Measurements from ENCODE around the gene POLD3. TPM values are rescaled to one million over a fixed set of nuclear protein-coding genes. Genes with fewer than 3 reads are reported as not detected.

Gene POLD3
- total RNA-seq, 6 donors from 2014 or later = 7.4 to 20.8 (median 16.4) TPM

GRCh38 chr11:74662487-74663103 lies 70.2 kb downstream of the POLD3 start:
- H3K27ac ChIP-seq = no peak overlapping the region
- H3K4me3 ChIP-seq = no peak overlapping the region
- H3K36me3 ChIP-seq = peaks cover 0 to 7% (median 0%) of the 10 kb centered on the region in 4 donors
- no peaks in the 10 kb centered on the region for H3K4me1 ChIP-seq
- TF ChIP-seq POLR2AphosphoS5 (IDR thresholded peaks at IDR 0.05) (no peak), CTCF (IDR thresholded peaks at IDR 0.05) (no peak), EP300 (IDR thresholded peaks at IDR 0.05) (no peak), POLR2A (IDR thresholded peaks at IDR 0.05) (no peak)
- H3K27me3 ChIP-seq = no peaks in the 10 kb centered on the region
- ATAC-seq (ENCODE audit: low FRiP score in 2 of 2) (no peak), DNase-seq (no peak)
- no peaks in the 10 kb centered on the region for H3K9me3 ChIP-seq
- 95 to 96% methylated on average over 4 of the region's 4 CpGs for WGBS, 2 donors

- Histone ChIP-seq H3K36me3 (peaks cover 0 to 7% (median 0%) of the 10 kb centered on the region in 4 donors), H3K27ac (no peak overlapping the region), H3K27me3 (no peaks in the 10 kb centered on the region), H3K4me3 (no peak overlapping the region), H3K9me3 (no peaks in the 10 kb centered on the region), H3K4me1 (no peaks in the 10 kb centered on the region)
- TF ChIP-seq EP300 (IDR thresholded peaks at IDR 0.05) (no peak), POLR2AphosphoS5 (IDR thresholded peaks at IDR 0.05) (no peak), CTCF (IDR thresholded peaks at IDR 0.05) (no peak), POLR2A (IDR thresholded peaks at IDR 0.05) (no peak)
- DNase-seq = no peak
- ATAC-seq (ENCODE audit: low FRiP score in 2 of 2) = no peak
- 83 to 95% methylated on average over 1 of the region's 1 CpG for WGBS, 2 donors
These were observed 70.9 kb downstream of the POLD3 start for GRCh38 chr11:74663315-74663714.

GRCh38 chr11:74669211-74670160 lies 77.1 kb downstream of the POLD3 start:
- ATAC-seq (ENCODE audit: low FRiP score in 2 of 2) (no peak), DNase-seq (no peak)
- Histone ChIP-seq H3K36me3 (no peaks in the 10 kb centered on the region), H3K27ac (no peak overlapping the region), H3K4me1 (no peaks in the 10 kb centered on the region), H3K27me3 (no peaks in the 10 kb centered on the region), H3K4me3 (no peak overlapping the region), H3K9me3 (no peaks in the 10 kb centered on the region)
- 86 to 96% methylated on average over 7 to 12 of the region's 17 CpGs for WGBS, 2 donors
- TF ChIP-seq POLR2AphosphoS5 (IDR thresholded peaks at IDR 0.05) (no peak), EP300 (IDR thresholded peaks at IDR 0.05) (no peak), POLR2A (IDR thresholded peaks at IDR 0.05) (no peak), CTCF (IDR thresholded peaks at IDR 0.05) (no peak)

- H3K9me3 ChIP-seq = no peaks in the 10 kb centered on the region
- no peaks in the 10 kb centered on the region for H3K36me3 ChIP-seq
- DNase-seq (no peak), ATAC-seq (ENCODE audit: low FRiP score in 2 of 2) (no peak)
- no peak overlapping the region for H3K4me3 ChIP-seq
- WGBS, 2 donors = 94 to 96% methylated on average over 7 of the region's 7 CpGs
- H3K4me1 ChIP-seq = no peaks in the 10 kb centered on the region
- H3K27ac ChIP-seq = no peak overlapping the region
- no peak for TF ChIP-seq CTCF (IDR thresholded peaks at IDR 0.05)
- TF ChIP-seq EP300 (IDR thresholded peaks at IDR 0.05) = no peak
- no peaks in the 10 kb centered on the region for H3K27me3 ChIP-seq
These were observed 77.8 kb downstream of the POLD3 start for GRCh38 chr11:74670171-74670570.

All from upper lobe of left lung (tissue), 6 donors.